LNCAP (cell line): ENCODE results near the gene SLC4A2.

Source experiments
- CTCF ChIP-seq: fragments of 450-650 bp; IDR thresholded peaks from 2 replicates; pipeline ENCODE4 v1.5.1; 2017; ENCODE audit warnings: mild to moderate bottlenecking

The SLC4A2 gene

GRCh38 chr7:151088856-151089699, 29.7 kb downstream of the SLC4A2 start:
- no peak for TF ChIP-seq CTCF

- TF ChIP-seq CTCF, result no peak
Measured at GRCh38 chr7:151089893-151090730, 30.7 kb downstream of the SLC4A2 start.

GRCh38 chr7:151091003-151091402, 31.6 kb downstream of the SLC4A2 start:
- no peak for TF ChIP-seq CTCF

GRCh38 chr7:151091431-151091830, 32.0 kb downstream of the SLC4A2 start:
- TF ChIP-seq CTCF, result peak; percentile 70; the same call in 1 of the 2 replicates

GRCh38 chr7:151091988-151092387, 32.6 kb downstream of the SLC4A2 start:
- no peak for TF ChIP-seq CTCF

GRCh38 chr7:151093748-151094147, 34.4 kb downstream of the SLC4A2 start:
- no peak for TF ChIP-seq CTCF

GRCh38 chr7:151094675-151095074, 35.3 kb downstream of the SLC4A2 start:
- no peak for TF ChIP-seq CTCF
